LNCAP (cell line): ENCODE data around the gene HSF5.

Source experiments
- CTCF ChIP-seq: fragments of 450-650 bp; IDR thresholded peaks from 2 replicates; pipeline ENCODE4 v1.5.1; 2017; ENCODE audit warnings: mild to moderate bottlenecking

The HSF5 gene

GRCh38 chr17:58414596-58414997 is 73.6 kb downstream of the HSF5 start:
- no peak for TF ChIP-seq CTCF

GRCh38 chr17:58413684-58414083 is 74.5 kb downstream of the HSF5 start:
- TF ChIP-seq CTCF = no peak

GRCh38 chr17:58412961-58413586 is 75.1 kb downstream of the HSF5 start:
- no peak for TF ChIP-seq CTCF

GRCh38 chr17:58412064-58412703 is 76.0 kb downstream of the HSF5 start:
- no peak for TF ChIP-seq CTCF

GRCh38 chr17:58411408-58411894 is 76.8 kb downstream of the HSF5 start:
- no peak for TF ChIP-seq CTCF

GRCh38 chr17:58410714-58411407 is 77.3 kb downstream of the HSF5 start:
- no peak for TF ChIP-seq CTCF

- TF ChIP-seq CTCF = no peak
Measured at GRCh38 chr17:58409432-58409831, 78.8 kb downstream of the HSF5 start.
